Chondrocyte (in vitro differentiated cells): ENCODE results near the gene ADGRF5. TPM values are rescaled to one million over a fixed set of nuclear protein-coding genes. Genes with fewer than 3 reads are reported as not detected.
A peak's percentile ranks its signal among the peaks of the same experiment; 100 is the strongest.

Experiments
- DNase-seq: peaks from one replicate; pipeline ENCODE4 v3.0.0; 2021; ENCODE audit warnings: mixed read lengths, low spot score
- H3K27ac Mint-ChIP-seq: one replicate; pipeline ENCODE4 v1.8.0; 2021; ENCODE audit warnings: mild to moderate bottlenecking, moderate library complexity, mixed read lengths; ENCODE audit not compliant: unreplicated experiment
- H3K27me3 Mint-ChIP-seq: 2 replicates; pipeline ENCODE4 v1.8.0; 2021; ENCODE audit warnings: low read depth, mixed read lengths
- H3K36me3 Mint-ChIP-seq: 2 replicates; pipeline ENCODE4 v1.8.0; 2021; ENCODE audit warnings: low read depth, mixed read lengths
- H3K4me1 Mint-ChIP-seq: 2 replicates; pipeline ENCODE4 v1.8.0; 2021; ENCODE audit warnings: low read depth, mild to moderate bottlenecking, mixed read lengths
- H3K4me3 Mint-ChIP-seq: one replicate; pipeline ENCODE4 v1.8.0; 2021; ENCODE audit warnings: mild to moderate bottlenecking, moderate library complexity, mixed read lengths; ENCODE audit not compliant: unreplicated experiment
- H3K9me3 Mint-ChIP-seq: 2 replicates; pipeline ENCODE4 v1.8.0; 2021; ENCODE audit warnings: low read depth, mixed read lengths
- total RNA-seq: library from RNA; stranded (reverse); gene quantifications from 3 replicates; pipeline ENCODE4 v1.2.1, GENCODE V29; 2021
- TF ChIP-seq, protein P1 (sequence below): fragments of 200-600 bp; sonication (generic); IDR thresholded peaks from 2 replicates; pipeline ENCODE4 v1.5.0; 2021; ENCODE audit warnings: antibody characterized with exemption, mild to moderate bottlenecking, moderate library complexity

The ADGRF5 gene
- total RNA-seq, 1 donor from 2014 or later: 0.67 TPM

DNA sequence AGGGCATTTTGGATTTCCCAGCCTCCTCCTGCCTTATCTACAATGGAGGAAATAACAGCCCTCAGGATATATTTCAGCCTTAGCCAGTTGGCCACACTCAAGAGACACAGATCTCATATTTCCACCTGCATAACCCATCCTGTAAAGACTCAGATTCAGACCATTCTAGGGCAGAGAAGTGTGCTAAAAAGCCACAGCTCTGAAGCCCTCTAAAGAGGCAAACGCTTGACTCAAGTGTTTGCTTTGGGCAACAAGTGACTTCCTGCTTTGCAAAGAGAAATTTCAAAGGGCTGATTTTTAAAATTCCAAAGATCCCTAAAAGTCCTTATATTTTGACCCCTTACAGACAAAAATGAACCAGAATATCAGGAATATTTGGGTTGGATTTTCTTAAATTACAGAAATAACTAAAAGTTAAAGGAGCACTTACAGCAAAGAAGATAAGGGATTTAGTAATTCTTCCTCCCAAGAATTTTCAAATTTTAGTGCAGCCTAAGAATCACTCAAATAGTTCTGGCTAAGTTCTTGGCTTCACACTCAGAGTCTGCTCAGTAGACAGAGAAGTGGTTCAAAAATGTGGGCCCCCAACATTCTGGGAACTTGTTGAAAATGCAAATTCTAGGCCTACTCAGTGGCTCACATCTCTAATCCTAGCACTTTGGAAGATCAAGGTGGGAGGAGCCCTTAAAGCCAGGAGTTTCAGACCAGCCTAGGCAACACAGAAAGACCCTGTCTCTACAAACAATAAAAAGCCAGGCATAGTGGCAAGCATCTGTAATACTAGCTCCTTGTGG, 18.9 kb upstream of the ADGRF5 start:
- H3K36me3 Mint-ChIP-seq: peaks cover 1% of the 10 kb centered on the region
- H3K27me3 Mint-ChIP-seq: peaks cover 11% of the 10 kb centered on the region
- DNase-seq: no peak
- peaks cover 18% of the 10 kb centered on the region for H3K4me1 Mint-ChIP-seq
- TF ChIP-seq, protein P1, sequence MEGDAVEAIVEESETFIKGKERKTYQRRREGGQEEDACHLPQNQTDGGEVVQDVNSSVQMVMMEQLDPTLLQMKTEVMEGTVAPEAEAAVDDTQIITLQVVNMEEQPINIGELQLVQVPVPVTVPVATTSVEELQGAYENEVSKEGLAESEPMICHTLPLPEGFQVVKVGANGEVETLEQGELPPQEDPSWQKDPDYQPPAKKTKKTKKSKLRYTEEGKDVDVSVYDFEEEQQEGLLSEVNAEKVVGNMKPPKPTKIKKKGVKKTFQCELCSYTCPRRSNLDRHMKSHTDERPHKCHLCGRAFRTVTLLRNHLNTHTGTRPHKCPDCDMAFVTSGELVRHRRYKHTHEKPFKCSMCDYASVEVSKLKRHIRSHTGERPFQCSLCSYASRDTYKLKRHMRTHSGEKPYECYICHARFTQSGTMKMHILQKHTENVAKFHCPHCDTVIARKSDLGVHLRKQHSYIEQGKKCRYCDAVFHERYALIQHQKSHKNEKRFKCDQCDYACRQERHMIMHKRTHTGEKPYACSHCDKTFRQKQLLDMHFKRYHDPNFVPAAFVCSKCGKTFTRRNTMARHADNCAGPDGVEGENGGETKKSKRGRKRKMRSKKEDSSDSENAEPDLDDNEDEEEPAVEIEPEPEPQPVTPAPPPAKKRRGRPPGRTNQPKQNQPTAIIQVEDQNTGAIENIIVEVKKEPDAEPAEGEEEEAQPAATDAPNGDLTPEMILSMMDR: no peak
- H3K4me3 Mint-ChIP-seq: no peak overlapping the region
- H3K27ac Mint-ChIP-seq: no peak overlapping the region
- H3K9me3 Mint-ChIP-seq: peaks cover 5% of the 10 kb centered on the region

DNA sequence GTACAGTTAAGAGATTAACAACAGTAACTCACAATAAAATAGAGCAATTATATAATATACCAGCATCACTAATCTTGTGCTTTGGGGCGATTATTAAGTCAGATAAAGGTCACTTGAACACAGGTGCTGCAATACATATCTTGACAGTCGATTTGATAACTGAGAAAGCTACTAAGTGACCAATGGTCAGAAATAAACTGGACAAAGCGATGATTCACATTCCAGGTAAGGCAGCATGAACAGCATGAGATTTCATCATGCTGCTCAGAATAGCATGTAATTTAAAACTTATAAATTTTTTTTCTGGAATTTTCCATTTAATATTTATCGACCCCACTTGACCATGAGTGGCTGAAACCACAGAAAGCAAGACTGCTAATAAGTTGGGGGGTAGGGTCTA, 15.9 kb upstream of the ADGRF5 start:
- H3K4me3 Mint-ChIP-seq: no peak overlapping the region
- DNase-seq: no peak
- H3K9me3 Mint-ChIP-seq: peaks cover 5% of the 10 kb centered on the region
- peaks cover 5% of the 10 kb centered on the region for H3K27me3 Mint-ChIP-seq
- H3K27ac Mint-ChIP-seq: no peak overlapping the region
- peaks cover 1% of the 10 kb centered on the region for H3K36me3 Mint-ChIP-seq
- H3K4me1 Mint-ChIP-seq: peaks cover 35% of the 10 kb centered on the region
- TF ChIP-seq, protein P1: no peak

DNA sequence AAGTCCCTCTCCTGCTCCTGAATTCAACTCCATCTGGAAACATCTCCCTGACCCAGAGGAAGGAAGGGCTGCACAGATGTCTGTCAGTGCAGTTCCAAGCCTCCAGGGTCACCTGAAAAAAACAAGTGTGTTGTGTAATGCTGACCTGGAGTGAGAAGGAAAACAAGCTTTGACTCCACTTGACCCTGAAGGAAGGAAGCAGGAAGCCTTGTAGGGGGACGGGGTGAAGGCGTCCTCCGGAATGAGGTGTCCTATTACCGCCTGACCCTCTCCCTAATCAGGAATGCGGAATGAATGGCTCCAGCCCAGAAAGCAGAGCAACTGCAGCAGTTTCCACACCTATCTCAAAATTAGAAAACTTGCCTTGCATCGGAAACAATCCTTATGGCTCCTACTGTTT, 13.9 kb upstream of the ADGRF5 start:
- H3K27ac Mint-ChIP-seq: no peak overlapping the region
- H3K9me3 Mint-ChIP-seq: no peaks in the 10 kb centered on the region
- peaks cover 39% of the 10 kb centered on the region for H3K4me1 Mint-ChIP-seq
- H3K27me3 Mint-ChIP-seq: peaks cover 5% of the 10 kb centered on the region
- no peak overlapping the region for H3K4me3 Mint-ChIP-seq
- no peak for DNase-seq
- H3K36me3 Mint-ChIP-seq: no peaks in the 10 kb centered on the region
- TF ChIP-seq, protein P1: no peak

DNA sequence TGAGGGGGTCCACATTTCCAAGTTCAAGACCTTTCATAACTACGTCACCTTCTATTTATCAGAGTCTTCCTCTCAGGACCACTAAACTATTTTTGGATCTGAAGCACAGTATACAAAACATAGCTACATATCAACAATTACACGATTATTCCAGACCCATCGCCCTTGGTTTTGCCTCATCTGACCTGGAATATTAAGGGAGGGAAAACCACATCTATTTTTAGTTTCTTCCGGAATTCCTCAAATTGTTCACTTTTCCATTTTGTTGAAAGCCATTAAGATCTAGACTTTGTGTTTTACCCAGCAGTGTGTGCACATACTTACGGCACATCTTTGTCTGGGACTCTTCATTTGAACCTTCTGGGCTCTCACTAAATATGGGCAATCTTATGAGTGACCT, 12.0 kb upstream of the ADGRF5 start:
- DNase-seq: no peak
- Mint-ChIP-seq H3K9me3 (no peaks in the 10 kb centered on the region), H3K4me3 (no peak overlapping the region), H3K27ac (peak overlapping the region; percentile 5), H3K27me3 (peaks cover 5% of the 10 kb centered on the region), H3K36me3 (no peaks in the 10 kb centered on the region), H3K4me1 (peaks cover 33% of the 10 kb centered on the region)
- TF ChIP-seq, protein P1: no peak

DNA sequence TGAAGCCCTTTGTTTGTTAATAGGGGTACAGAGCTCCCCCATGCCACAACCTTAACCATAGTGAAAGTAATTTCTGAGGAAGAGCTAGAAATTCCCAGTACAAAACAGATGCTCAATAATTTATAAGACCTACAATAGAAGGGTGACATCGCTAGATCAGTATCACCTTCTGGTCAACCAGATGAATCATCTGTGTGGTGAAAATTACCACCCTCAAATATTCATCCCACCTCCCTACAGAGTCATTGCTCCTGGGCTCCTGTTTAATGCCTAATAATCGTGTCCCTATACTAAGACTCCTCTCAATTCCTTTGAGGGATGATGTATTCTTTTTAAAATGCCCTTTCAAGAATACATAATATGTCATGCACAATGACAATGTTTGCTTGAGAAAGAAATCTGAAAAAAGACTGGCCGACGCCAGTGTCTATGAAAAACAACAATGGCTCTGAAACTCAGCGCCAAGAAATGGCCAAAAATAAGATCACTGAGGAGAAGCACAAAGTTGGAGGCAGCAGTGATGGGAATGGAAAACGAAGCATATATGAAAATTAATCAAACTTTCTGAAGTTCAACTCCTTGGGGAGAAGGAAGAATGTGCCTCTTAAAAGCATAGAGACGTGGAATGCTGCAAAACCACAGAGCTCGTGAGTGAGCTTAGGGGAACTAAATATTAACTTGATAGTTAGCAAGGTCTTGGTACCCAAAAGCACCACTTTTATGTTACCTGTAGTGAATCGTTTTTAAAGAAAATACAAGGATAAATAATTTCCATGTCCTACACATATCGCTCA, 11.0 kb upstream of the ADGRF5 start:
- H3K27ac Mint-ChIP-seq: peak overlapping the region; percentile 73
- H3K27me3 Mint-ChIP-seq: peaks cover 5% of the 10 kb centered on the region

More for the DNA sequence above, 11.0 kb upstream of the ADGRF5 start:
- no peaks in the 10 kb centered on the region for H3K36me3 Mint-ChIP-seq
- no peaks in the 10 kb centered on the region for H3K9me3 Mint-ChIP-seq
- peak overlapping the region; percentile 26 for H3K4me3 Mint-ChIP-seq
- TF ChIP-seq, protein P1: no peak
- H3K4me1 Mint-ChIP-seq: peaks cover 28% of the 10 kb centered on the region
- no peak for DNase-seq
